Stimulated activated CD4-positive, alpha-beta T cell treated with anti-CD3 and anti-CD28 coated beads, TNF-alpha, amount 100 ng/mL, for 24 hours (primary cell): ENCODE results near the gene ILDR2.

Experiments used
- DNase-seq, 3 experiments: peaks; one replicate each; pipeline ENCODE4 v3.0.0-alpha.2; 2020; ENCODE audit warnings: low read depth in 3 of 3

ILDR2 gene

DNA sequence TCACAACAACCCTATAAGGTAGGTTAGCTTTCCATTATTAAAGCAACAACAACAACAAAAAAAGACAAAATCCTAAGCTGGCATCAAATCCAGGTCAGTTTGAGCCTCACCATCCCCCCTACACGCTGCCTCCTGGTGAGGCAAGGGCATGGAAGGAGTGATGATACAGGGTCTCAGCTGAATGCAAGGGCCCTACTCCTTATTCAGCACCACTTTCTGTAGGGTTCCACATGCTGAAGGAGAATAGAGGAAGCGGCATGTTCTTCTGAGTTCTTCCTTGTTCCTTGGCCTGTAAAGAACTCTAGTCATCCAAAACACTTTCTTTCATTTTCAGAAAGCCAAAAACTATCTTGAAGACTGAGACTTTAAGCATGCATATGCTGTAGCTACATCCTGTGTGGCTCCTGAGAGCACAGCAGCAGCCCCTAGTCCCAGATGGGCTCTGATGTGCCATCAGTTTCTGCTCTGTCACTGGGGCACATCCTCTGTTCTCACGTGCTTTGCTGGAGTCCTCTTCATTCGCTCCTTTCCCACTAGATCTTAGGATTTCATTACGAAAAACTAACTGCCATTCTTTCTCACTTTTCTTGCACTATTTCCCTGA lies 6.2 kb downstream of the ILDR2 start:
- no peak for DNase-seq

DNA sequence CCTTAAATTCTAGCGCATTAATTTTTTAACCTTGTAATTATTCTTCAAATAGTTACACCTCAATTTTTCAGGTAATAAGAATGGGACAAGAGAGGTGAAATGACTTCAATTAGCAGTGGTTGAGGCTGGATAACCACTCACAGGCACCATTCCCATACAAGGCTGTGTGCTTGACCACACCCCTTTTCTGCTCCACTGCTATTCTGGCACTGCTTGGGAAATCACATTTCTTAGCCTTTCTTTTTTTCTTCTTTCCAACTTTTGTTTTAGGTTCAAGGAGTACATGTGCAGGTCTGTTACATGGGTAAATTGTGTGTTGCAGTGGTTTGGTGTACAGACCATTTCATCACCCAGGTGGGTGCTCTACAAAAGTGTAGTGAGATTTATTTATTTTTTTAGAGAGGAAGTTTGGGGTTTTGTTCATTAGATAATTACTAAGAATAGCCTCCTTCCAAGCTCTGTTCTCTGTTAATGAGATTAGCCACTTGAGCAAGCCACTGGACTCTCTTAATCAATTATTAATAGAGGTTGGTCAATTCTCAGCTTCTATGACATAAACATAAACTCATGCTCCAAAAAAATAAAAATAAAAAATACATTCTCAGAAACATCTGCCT lies 14.4 kb downstream of the ILDR2 start:
- no peak for DNase-seq

DNA sequence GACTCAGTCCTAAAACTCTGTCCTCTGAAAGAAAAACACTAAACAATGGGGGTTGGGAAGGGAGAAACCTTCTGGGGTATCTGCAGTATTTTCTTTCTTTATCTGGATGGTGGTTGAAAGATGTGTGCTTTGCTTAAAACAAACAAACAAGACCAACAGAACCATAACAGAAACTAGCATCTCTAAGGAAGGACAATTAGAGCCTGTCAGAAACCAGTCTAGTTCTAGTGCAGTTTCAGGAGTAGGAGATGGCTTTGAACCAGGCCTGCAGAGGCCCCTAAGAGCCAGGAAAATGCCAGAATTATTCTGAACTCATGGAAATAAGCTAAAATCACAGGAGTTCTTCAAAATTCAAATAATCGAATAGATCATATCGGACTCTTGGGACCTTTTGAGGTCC lies 18.5 kb downstream of the ILDR2 start:
- no peak for DNase-seq

DNA sequence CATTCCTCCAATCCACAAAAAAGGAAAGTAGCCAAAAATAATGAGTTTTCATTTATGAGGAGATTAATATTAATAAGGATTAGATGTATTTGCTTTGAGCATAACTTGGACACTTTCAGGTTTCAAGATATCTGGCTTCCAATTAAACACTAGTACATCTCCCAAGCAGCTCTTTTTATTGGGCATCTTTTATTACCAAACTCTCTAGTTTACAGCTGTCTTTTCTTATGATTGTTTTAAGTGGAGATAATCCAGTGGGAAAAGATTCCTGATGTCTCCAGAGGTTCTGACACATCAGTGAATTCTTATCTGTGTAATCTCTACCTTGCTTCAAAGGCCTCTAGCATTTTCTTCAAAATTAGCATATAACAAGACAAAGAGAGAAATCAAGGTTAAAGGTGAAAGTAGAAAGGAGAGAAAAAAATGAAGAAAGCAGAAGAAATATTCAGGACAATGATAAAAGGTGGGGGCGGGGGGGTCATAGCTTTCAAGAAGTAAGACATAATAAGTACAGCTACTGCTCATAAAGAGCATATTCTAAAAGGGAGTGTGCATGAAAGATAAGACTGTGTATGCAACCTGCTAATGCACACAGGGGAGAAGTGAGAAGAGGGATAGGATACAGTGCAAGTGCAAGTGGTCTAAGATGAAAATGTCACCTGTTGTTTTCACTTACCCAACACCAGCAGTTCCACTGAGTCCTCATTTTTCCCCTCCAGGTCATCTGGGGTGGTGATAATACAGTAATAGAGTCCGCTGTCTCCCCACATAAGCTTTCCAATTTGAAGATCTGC lies 19.1 kb downstream of the ILDR2 start:
- no peak for DNase-seq

DNA sequence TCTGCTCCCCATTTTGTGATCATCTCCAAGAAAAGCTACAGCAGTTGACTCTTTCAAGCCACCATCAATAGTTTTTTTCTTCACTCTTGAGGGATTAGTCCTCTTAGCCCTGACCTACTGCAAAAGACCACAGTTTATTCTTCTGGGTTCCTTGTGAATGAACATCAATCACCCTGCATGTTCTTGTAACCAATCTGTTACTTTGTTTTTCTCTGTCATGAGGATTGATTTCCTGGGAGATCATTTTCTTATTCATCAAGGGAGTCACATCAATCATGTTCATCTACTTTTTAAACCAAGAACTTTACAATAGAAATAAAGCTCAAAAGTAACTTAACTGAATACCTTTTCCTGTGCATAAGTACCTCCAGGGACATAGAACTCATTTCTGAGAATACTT lies 21.8 kb downstream of the ILDR2 start:
- no peak for DNase-seq

DNA sequence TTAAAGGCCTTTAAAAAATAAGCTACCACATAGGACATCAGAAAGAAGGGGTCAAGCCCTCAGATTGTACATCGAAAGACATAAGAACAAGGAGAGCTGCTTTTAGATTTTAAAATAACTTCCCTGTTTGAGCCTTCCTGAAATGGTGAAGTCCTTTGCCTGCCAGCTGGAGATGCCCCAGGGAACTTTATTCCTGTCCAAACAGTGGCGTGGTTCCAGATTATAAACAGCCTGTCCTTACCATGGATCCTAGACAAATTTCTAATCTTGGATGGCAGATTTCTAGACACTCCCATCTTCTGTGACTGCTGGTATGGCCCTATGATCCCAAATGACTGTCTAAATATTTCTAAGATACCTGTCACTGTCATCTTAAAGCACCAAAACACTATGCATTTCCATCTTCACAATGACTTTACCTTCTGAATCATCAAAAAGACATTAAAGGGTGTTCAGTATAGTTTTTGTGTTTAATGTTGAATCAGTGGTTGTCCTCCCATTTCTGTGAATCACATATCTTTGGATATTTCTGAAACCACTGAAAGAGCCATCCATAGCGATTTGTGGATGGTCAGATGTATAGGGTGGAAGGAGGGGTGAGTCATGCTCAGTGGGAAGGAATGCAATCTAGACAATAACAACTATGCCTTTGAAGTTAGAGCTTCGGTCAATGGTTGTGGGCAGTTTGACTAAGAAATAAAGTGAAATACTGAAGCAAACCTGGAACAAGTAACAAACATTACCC lies 23.2 kb downstream of the ILDR2 start:
- no peak for DNase-seq

DNA sequence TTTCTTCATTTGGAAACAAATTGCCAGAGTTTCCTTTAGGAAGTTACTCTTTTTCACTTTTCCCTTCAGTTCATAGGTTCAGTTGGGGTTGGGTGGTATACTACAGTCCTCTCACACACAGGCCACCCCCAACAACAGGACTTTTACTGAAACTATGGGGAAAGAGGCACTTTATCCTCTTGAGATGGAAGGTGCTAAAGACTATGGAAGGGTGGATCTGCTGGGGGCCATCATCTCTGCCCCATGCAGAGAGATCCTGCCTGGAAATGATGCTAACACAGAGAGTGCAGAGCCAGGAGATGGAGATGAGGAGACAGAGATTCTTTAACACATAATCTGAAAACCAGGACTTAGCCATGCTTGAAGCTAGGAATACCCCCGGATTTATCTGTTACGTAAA lies 24.3 kb downstream of the ILDR2 start:
- no peak for DNase-seq

DNA sequence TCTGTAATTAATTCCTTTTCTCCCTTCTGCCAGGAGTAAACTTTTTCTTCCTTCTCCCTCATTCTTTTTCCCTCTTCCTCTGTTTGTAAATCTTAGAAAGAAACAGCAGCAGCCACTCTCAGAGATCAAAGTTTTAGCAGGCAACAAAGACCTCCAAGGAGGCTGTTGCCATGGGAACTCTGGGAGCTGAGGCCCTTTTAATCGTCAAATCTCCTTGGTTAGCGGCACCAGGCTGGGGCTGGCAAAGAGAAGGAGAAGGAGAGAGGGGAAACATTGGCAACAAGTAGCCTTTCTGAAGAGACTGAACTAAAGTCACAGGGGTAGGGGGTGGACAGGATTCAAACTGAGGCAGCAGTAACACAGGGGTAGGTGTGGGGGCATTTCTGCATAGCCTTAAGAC lies 25.2 kb downstream of the ILDR2 start:
- no peak for DNase-seq

DNA sequence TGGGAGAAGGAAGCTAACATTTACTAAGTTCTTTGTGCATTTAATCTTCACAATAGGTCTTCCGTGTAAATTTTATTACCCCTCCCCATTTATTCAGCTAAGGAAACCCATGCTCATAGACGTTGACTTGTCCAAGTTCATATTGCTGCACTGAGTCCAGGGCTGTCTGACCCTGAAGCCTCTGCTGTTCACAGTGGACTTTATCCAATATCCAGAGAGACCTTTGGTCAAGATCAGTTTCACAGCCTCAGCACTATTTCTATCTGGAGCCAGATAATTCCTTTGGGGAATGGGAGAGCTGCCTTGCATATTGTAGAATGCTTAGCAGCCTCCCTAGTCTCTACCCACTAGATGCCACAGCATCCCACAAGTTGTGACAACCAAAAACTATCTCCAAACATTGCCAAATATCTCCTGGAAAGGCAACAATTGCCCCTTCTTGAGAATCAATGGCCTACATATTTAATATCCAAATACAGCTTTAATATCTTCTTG lies 26.4 kb downstream of the ILDR2 start:
- no peak for DNase-seq

DNA sequence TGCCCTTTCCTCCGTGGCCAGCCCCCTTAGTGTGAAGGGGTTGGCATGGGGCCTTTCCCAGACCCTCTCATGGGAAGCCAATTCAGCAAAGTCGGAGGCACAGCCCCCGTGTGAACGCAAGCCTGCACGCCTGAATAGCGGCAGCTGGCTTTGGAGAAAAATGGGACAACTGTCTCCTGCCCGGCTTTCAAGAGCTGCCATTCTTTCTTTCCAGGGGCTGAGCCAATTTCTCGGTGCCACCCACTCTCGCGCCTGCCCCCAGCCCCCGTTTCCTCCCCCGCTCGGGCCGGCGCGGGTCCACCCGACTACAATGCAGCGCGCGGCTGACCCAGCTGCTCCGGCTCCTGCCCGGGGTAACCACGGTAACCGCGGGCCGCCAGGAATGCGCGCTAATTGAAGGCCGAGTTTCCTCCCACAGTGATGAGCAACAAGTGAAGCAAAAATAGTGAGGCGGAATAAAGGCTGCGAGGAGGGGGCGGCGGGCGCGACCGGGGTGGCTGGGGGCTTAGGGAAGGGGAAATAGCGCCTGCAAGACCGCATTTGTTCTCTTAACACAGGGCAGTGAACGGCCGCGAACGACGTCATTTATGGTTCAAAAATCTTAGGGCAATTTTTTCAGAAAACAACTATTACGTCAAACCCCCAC lies 27.8 kb downstream of the ILDR2 start:
- DNase-seq: no peak

DNA sequence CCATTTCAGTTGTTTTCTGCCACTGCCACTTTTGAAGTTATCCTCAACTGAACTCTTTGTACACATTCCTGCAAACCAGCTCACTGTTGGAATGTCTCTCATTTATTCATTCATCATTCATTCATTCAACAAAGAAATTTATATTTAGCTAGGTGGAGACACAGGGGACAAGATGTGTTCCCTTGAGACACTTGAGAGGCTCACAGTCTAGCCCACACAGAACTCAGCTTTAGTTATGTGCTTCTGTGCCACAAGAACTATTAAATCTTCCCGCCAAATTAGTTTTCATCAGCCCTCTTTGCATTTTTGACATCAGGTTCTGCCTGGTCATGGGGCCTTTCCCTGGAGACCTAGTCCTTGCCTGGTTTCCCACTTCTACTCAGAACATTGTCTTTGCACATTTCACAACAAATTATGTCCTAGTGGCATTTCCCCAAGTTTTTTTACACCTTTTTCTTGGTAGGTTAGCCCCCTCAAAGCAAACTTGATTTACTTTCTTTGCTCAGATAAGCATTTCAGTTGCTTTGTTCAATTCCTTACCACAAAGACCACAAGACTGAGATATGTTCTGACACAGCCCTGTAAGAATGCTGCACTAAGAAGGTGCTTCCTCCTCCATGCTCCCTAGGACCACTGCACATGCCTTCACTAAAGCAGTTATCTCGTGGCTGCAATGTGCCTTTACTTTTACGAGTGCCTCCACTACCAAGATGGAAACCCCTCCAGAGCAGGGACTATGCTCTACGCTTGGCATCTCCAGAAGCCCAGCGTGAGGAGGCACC lies 31.0 kb downstream of the ILDR2 start:
- DNase-seq: no peak

DNA sequence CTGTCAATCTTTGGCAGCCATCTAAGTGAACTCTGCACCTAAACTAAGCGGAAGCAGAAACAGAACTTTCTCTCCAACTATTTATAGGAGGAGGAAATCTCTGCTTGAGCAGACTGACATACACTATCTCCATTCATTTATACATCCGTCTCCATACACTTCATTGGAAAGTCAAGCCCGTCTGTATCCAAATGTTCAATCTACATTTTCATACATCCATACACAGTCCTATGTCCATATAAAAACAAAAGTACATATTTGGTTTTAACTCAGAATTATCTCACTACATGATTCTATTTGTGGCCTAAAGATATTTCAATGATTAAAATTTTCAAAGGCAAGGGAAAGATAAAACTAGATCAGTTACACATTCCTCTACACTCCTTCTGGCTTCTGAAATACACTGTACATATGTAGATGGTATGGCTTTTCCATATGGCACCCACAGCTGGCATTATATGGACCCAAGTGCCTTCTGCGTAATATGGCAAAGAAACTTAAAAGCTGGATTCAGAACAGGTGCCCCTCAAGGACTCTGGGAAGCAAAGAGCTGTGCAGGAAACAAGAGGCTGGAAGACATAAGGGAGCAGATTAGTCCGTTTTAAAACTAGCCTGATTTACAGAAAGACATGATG lies 35.5 kb downstream of the ILDR2 start:
- no peak for DNase-seq

DNA sequence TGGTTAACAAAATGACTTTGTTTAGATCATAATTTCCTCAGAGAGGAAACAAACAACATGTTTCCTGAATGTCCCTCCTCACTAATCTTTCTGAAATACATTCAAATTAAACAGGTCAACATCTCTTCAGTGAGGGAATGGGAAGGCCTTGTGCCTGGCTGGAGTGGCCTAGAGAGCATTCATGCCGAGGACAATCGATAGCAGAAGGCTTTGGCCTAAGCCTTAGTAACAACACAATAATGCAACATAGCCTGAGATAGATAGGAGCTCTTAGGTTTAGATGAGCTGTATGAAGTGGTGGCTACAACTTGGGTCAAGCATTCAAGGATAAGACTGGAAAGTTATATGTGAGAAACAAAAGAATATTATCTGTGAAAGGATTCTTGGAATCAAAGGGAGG lies 37.4 kb downstream of the ILDR2 start:
- DNase-seq: no peak

DNA sequence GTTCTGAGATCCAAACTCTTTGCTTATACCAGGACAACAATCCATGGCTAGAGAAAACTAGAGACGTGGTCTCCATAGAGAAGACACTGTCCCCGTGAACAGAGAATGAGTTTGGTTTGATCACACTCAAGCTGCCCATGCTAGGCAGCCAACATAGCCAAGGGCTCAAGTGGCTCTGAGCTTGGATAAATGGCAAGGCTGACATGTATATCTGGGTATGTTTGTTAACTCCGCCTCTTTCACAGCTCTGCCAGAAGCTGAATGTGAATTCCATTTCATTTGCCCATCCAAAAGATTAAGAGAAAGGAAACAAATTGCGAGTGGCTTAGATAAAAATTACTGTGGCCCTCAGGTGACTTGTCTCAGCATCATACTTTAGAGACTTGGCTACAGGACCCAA lies 38.0 kb downstream of the ILDR2 start:
- no peak for DNase-seq

DNA sequence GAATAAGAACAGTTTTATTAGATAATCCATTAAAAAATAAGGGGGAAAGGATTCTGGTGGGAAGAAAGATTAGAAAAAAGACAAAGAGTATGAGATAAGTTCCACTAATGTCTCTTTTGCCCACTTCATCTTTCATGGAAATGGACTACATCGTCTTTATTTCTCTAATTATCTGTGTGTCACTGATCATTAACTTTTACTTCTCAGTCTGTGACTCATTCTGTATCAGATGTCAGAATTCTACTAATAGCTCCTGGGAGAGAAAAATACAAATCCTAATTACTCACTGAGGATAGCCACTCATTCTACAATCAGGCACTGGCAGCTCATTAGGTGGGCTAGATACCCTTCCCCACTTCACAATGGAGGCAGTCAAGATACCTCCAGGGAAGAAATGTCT lies 41.7 kb downstream of the ILDR2 start:
- no peak for DNase-seq

DNA sequence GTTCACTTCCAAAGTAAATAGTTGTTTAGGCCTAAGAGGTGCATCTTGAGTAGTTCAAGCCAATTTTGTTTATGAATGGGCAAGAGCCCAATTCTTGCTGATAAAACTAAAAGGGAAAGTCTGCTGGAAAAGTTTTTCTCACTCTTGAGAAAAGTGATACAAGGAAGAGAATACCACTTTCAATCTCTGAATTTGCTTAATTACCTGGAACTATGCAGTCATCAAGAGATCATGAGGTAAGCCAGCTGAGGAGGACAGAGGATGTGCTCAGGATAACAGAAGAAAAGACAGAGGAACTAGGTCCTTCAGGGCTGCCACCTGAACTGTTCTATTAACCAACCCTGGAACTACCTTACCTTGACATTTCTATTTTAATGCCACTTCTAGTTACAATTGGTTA lies 42.2 kb downstream of the ILDR2 start:
- no peak for DNase-seq

DNA sequence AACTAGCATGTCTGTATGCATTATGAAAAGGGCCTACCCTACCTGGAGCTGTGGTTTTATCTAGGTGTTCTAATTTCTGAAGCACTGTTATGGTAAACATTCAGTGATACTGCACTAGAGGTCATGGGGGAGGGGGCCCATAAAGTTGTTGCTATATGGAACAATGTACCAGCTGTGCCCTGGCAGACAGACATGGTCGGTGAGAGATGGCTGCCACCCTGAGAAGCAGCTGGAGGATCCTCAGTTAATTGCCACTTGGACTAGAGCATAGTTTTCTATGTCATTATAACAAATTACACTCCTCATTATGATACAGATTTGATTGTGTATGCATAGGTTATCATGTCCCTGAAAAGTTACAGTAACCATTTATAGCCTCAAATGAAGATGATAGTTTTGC lies 45.4 kb downstream of the ILDR2 start:
- no peak for DNase-seq

DNA sequence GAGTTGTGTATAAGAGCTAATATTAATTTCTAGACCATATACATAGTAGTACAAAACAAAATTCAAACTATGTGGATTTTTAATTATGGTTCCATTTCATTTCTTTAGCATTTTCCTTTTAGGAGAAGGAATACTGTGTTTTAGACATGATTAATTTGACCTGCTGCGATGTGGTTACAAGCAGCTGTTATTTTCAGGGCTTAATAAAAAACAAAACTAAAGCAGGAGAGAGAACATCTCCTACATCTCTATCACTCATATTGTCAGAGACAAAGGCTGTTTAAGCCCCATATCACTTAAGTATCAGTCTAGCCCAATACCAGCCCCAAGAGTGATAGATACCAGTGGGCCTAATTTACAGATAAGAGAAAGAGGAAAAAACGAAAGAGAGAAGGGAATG lies 47.6 kb downstream of the ILDR2 start:
- no peak for DNase-seq

DNA sequence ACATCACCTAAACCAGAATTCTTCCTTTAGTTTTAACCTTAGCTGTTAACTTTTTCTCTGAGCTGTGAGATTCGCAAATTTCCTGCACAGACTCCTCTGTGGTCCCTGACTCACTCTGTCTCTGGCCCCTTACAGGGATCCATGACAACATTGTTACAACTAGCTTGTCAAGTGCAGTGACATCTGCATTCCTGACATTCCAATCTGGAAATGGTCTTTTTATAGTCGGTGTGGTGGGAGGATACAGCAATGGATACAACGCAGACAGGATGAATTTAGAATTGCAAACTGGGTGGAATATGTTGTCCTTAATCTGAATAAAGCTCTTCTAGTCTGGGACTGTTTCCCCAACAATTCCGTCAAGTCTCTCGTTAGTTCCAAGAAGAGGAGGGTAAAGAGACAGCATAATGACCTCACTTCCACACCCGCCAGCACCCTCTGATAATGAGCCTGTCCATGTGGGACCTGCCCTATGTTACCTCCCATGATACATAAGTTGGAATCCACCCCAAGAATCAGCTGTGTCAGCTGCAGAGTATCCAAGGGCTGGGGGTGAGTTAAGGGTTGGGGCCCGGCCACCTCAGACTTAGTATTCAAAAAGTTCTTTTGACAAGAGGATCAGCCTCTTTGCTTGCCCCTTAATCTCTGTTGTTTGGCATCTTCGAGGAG lies 49.4 kb downstream of the ILDR2 start:
- no peak for DNase-seq
